WI38 (cell line): ENCODE measurements around the gene KIAA1549.

Source experiments
- H3K4me3 ChIP-seq: 2 replicates; pipeline ENCODE4 v1.5.1; 2011; ENCODE audit warnings: low read depth, mild to moderate bottlenecking, control low read depth, low read length
- CTCF ChIP-seq: IDR thresholded peaks from 2 replicates; pipeline ENCODE4 v1.5.1; 2012; ENCODE audit warnings: low read depth, mild to moderate bottlenecking, control low read depth, low read length

Gene KIAA1549

GRCh38 chr7:138893258-138893657 is 87.9 kb downstream of the KIAA1549 start:
- no peak overlapping the region for H3K4me3 ChIP-seq
- TF ChIP-seq CTCF, result no peak

GRCh38 chr7:138892812-138893211 is 88.4 kb downstream of the KIAA1549 start:
- TF ChIP-seq CTCF, result no peak
- no peak overlapping the region for H3K4me3 ChIP-seq

GRCh38 chr7:138892006-138892630 is 89.1 kb downstream of the KIAA1549 start:
- no peak overlapping the region for H3K4me3 ChIP-seq
- no peak for TF ChIP-seq CTCF

GRCh38 chr7:138891446-138891810 is 89.8 kb downstream of the KIAA1549 start:
- no peak overlapping the region for H3K4me3 ChIP-seq
- no peak for TF ChIP-seq CTCF

GRCh38 chr7:138890499-138891445 is 90.4 kb downstream of the KIAA1549 start:
- TF ChIP-seq CTCF, result no peak
- no peak overlapping the region for H3K4me3 ChIP-seq

GRCh38 chr7:138889582-138890498 is 91.3 kb downstream of the KIAA1549 start:
- TF ChIP-seq CTCF, result no peak
- H3K4me3 ChIP-seq, result no peak overlapping the region
